ENCODE results near the gene SNX30. TPM values are rescaled to one million over a fixed set of nuclear protein-coding genes. Genes with fewer than 3 reads are reported as not detected.
A peak's percentile ranks its signal among the peaks of the same experiment; 100 is the strongest.

Gene SNX30
- total RNA-seq, 4 donors from 2014 or later = 7.1 to 10.5 (median 8.9) TPM

- intact Hi-C loops (cut with DNase I) = no loop called here
- no peaks in the 10 kb centered on the region for H3K9me3 ChIP-seq
- H3K4me3 ChIP-seq = no peak overlapping the region
- no peak overlapping the region for H3K27ac ChIP-seq (replicated peaks in 1 of 4)
- peaks cover 5 to 46% (median 19%) of the 10 kb centered on the region in 4 donors for H3K36me3 ChIP-seq
- no peak for TF ChIP-seq CTCF (IDR thresholded peaks at IDR 0.05)
- no peak for TF ChIP-seq POLR2A (IDR thresholded peaks at IDR 0.05; ENCODE audit: low read depth)
- no peak for TF ChIP-seq EP300 (IDR thresholded peaks at IDR 0.05)
- no peak for TF ChIP-seq POLR2AphosphoS5 (IDR thresholded peaks at IDR 0.05)
- no peak for DNase-seq (ENCODE audit: extremely low spot score)
- 76% methylated on average over 3 of the region's 3 CpGs for WGBS
- peaks cover 0 to 7% (median 2%) of the 10 kb centered on the region in 4 donors for H3K4me1 ChIP-seq
- H3K27me3 ChIP-seq = no peaks in the 10 kb centered on the region
These were observed 90.7 kb downstream of the SNX30 start for GRCh38 chr9:112841261-112841660.

GRCh38 chr9:112842555-112842954, 92.0 kb downstream of the SNX30 start:
- intact Hi-C loops (cut with DNase I) = no loop called here
- Histone ChIP-seq H3K27me3 (no peaks in the 10 kb centered on the region), H3K27ac (replicated peaks in 1 of 4) (no peak overlapping the region), H3K36me3 (peaks cover 5 to 33% (median 14%) of the 10 kb centered on the region in 4 donors), H3K9me3 (no peaks in the 10 kb centered on the region), H3K4me1 (peaks cover 0 to 7% (median 2%) of the 10 kb centered on the region in 4 donors), H3K4me3 (no peak overlapping the region)
- TF ChIP-seq CTCF (IDR thresholded peaks at IDR 0.05) (no peak), EP300 (IDR thresholded peaks at IDR 0.05) (no peak), POLR2AphosphoS5 (IDR thresholded peaks at IDR 0.05) (no peak), POLR2A (IDR thresholded peaks at IDR 0.05; ENCODE audit: low read depth) (no peak)
- DNase-seq (ENCODE audit: extremely low spot score) = no peak
- WGBS = 88% methylated on average over 4 of the region's 4 CpGs

GRCh38 chr9:112844771-112845542, 94.4 kb downstream of the SNX30 start:
- H3K27me3 ChIP-seq = no peaks in the 10 kb centered on the region
- H3K36me3 ChIP-seq = peaks cover 0 to 14% (median 5%) of the 10 kb centered on the region in 4 donors
- DNase-seq (ENCODE audit: extremely low spot score) = no peak
- H3K9me3 ChIP-seq = no peaks in the 10 kb centered on the region
- no peak overlapping the region for H3K4me3 ChIP-seq
- no peak for TF ChIP-seq EP300 (IDR thresholded peaks at IDR 0.05)
- TF ChIP-seq POLR2AphosphoS5 (IDR thresholded peaks at IDR 0.05) = peak in 1 of 2 donors; percentile 38
- TF ChIP-seq CTCF (IDR thresholded peaks at IDR 0.05) = peak in 2 of 3 experiments; percentile 92 to 97
- TF ChIP-seq POLR2A (IDR thresholded peaks at IDR 0.05; ENCODE audit: low read depth) = no peak
- peaks cover 0 to 7% (median 2%) of the 10 kb centered on the region in 4 donors for H3K4me1 ChIP-seq
- 32% methylated on average over 15 of the region's 15 CpGs for WGBS
- H3K27ac ChIP-seq (replicated peaks in 1 of 4) = no peak overlapping the region
- intact Hi-C loops (cut with DNase I) = no loop called here

GRCh38 chr9:112846528-112847488, 96.2 kb downstream of the SNX30 start:
- DNase-seq (ENCODE audit: extremely low spot score) = no peak
- Histone ChIP-seq H3K27me3 (no peaks in the 10 kb centered on the region), H3K4me1 (peaks cover 0 to 7% (median 2%) of the 10 kb centered on the region in 4 donors), H3K27ac (replicated peaks in 1 of 4) (no peak overlapping the region), H3K9me3 (no peaks in the 10 kb centered on the region), H3K36me3 (peaks cover 0 to 20% (median 13%) of the 10 kb centered on the region in 4 donors), H3K4me3 (no peak overlapping the region)
- WGBS = 69% methylated on average over 14 of the region's 14 CpGs
- TF ChIP-seq CTCF (IDR thresholded peaks at IDR 0.05) (no peak), POLR2AphosphoS5 (IDR thresholded peaks at IDR 0.05) (no peak), POLR2A (IDR thresholded peaks at IDR 0.05; ENCODE audit: low read depth) (no peak), EP300 (IDR thresholded peaks at IDR 0.05) (no peak)
- intact Hi-C loops (cut with DNase I) = no loop called here
